ENCODE results near the gene GABPB1. TPM values are rescaled to one million over a fixed set of nuclear protein-coding genes. Genes with fewer than 3 reads are reported as not detected.

GABPB1 gene

Small RNA genes within 50 kb of the gene (small RNA-seq; reads per million reads assigned to genes)
- not detected for gene RNU6-94P
